ENCODE measurements around the gene RPS21.
A peak's percentile ranks its signal among the peaks of the same experiment; 100 is the strongest.

Gene RPS21

GRCh38 chr20:62381842-62382241 is 5.1 kb upstream of the RPS21 start:
- Histone ChIP-seq H3K4me1 (ENCODE audit: control insufficient read depth in 1 of 2, insufficient read depth in 1 of 2, low read depth in 1 of 2, low read length in 1 of 2) (peaks cover 10 to 15% of the 10 kb centered on the region in 2 experiments), H3K4me3 (ENCODE audit: low read depth in 1 of 2, low read length in 1 of 2) (no peak overlapping the region), H3K36me3 (no peaks in the 10 kb centered on the region), H3K9me3 (no peaks in the 10 kb centered on the region), H3K27ac (no peak overlapping the region), H3K27me3 (no peaks in the 10 kb centered on the region)
- no peak for TF ChIP-seq CTCF (IDR thresholded peaks at IDR 0.05)

DNA sequence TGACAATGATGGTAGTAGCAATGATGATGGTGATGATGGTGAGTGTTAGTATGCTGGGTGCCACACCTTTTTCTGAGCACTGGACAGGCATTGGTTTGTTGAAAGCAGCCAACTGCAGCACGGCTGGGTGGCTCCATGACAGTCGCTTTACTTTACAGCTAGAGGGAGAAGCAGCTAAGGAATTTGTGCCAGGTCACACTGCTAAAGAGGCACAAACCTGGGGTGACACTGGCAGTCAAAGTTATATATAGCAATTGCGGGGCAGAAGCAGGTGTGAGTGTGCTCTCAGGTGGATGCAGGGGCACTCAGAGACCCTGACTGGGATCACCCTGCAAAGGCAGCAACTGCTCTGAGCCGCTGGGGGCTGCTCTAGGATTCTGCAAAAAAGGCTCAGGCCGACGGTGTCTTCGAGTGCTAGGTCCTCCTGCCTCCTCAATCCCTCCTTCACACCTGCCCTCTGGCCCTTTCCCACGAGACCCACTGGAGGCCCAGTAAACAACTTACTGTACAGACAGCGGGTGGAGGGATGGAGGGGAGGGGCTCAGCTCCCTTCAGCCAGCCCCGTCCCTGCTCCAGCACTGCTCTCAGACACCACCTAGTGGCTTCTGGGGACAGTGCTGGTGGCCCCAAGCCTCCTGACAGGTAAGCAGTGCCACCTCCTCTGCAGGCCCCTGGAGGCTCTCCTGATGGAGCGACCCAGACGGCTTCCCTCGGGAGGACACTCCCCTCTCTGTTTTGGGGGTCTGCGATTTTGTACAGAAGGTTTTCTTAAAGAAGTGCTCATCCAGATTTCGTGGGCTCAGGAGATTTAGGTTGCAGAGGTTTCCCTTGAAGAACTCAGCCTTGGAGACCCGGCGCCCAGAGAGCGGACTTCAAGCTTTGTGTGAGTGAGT is 4.4 kb upstream of the RPS21 start:
- no peaks in the 10 kb centered on the region for H3K9me3 ChIP-seq
- H3K36me3 ChIP-seq: no peaks in the 10 kb centered on the region
- H3K4me3 ChIP-seq (ENCODE audit: low read depth in 1 of 2, low read length in 1 of 2): no peak overlapping the region
- no peaks in the 10 kb centered on the region for H3K27me3 ChIP-seq
- TF ChIP-seq CTCF (IDR thresholded peaks at IDR 0.05): peak; percentile 70
- H3K4me1 ChIP-seq (ENCODE audit: control insufficient read depth in 1 of 2, insufficient read depth in 1 of 2, low read depth in 1 of 2, low read length in 1 of 2): peaks cover 15 to 22% of the 10 kb centered on the region in 2 experiments
- H3K27ac ChIP-seq: no peak overlapping the region

- H3K4me1 ChIP-seq (ENCODE audit: control insufficient read depth in 1 of 2, insufficient read depth in 1 of 2, low read depth in 1 of 2, low read length in 1 of 2): peaks cover 20 to 27% of the 10 kb centered on the region in 2 experiments
- H3K4me3 ChIP-seq (ENCODE audit: low read depth in 1 of 2, low read length in 1 of 2): peak overlapping the region; percentile 94 to 96
- H3K36me3 ChIP-seq: peaks cover 40% of the 10 kb centered on the region
- TF ChIP-seq CTCF (IDR thresholded peaks at IDR 0.05): no peak
- H3K9me3 ChIP-seq: no peaks in the 10 kb centered on the region
- no peaks in the 10 kb centered on the region for H3K27me3 ChIP-seq
- H3K27ac ChIP-seq: peak overlapping the region; percentile 90
Observed at GRCh38 chr20:62387219-62387913, 463 bp downstream of the RPS21 start.

GRCh38 chr20:62387933-62388635 is 1.2 kb downstream of the RPS21 start:
- Histone ChIP-seq H3K36me3 (peaks cover 47% of the 10 kb centered on the region), H3K9me3 (no peaks in the 10 kb centered on the region), H3K27ac (no peak overlapping the region), H3K27me3 (no peaks in the 10 kb centered on the region), H3K4me1 (ENCODE audit: control insufficient read depth in 1 of 2, insufficient read depth in 1 of 2, low read depth in 1 of 2, low read length in 1 of 2) (peaks cover 20 to 27% of the 10 kb centered on the region in 2 experiments), H3K4me3 (ENCODE audit: low read depth in 1 of 2, low read length in 1 of 2) (peak overlapping the region in 1 of 2 experiments; percentile 94)
- TF ChIP-seq CTCF (IDR thresholded peaks at IDR 0.05): no peak

DNA sequence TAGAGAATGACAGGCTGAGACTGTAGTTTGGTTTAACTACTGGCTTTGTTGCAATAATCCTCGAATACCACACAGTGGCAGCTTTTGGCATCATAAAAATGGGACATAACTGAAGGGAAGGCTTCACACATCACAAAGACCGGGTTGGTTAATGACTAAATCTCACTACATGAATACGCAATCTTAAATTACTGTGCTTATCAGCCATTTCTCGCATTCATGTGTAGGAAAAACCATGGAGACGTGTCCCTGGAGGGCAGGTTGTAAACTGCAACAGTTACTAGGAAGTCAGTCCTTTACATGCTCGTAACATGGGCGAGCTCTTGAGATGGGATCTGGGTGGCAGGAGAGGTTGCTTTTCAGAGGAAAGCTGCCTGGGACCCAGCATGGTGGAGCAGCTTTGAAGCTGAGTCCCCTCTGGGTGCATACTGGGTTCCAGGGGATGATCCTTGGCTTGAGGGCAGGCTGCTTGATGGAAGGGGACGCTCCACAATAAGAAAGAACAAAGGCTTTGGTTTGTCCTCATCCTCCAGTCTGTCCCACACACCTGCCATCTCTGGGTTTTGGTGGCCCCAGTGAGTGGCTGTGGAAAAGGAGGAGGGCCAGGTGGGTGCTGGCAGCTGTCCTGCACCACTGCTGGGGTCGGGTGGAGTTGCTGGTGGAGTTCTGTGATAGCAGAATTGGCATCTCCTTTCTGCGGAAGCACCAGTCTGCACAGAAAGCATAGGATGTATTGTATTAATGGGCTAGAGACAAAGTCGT is 2.1 kb downstream of the RPS21 start:
- peaks cover 57% of the 10 kb centered on the region for H3K36me3 ChIP-seq
- no peak overlapping the region for H3K27ac ChIP-seq
- no peaks in the 10 kb centered on the region for H3K9me3 ChIP-seq
- no peaks in the 10 kb centered on the region for H3K27me3 ChIP-seq
- no peak for TF ChIP-seq CTCF (IDR thresholded peaks at IDR 0.05)
- no peak overlapping the region for H3K4me3 ChIP-seq (ENCODE audit: low read depth in 1 of 2, low read length in 1 of 2)
- H3K4me1 ChIP-seq (ENCODE audit: control insufficient read depth in 1 of 2, insufficient read depth in 1 of 2, low read depth in 1 of 2, low read length in 1 of 2): peaks cover 20 to 27% of the 10 kb centered on the region in 2 experiments
